B cell (primary cell): ENCODE data around the gene PRR33.

Experiments
- EZH2 ChIP-seq: IDR thresholded peaks from 2 replicates; pipeline ENCODE4 v1.6.1; 2012; ENCODE audit warnings: borderline replicate concordance, low read depth, mild to moderate bottlenecking, moderate library complexity, low read length; ENCODE audit not compliant: insufficient read depth, poor library complexity, severe bottlenecking
- TF ChIP-seq, protein P1 (sequence below): fragments of 200-600 bp; IDR thresholded peaks from one replicate; pipeline ENCODE4 v1.8.0; 2022; ENCODE audit warnings: antibody characterized with exemption, mild to moderate bottlenecking

DNA sequence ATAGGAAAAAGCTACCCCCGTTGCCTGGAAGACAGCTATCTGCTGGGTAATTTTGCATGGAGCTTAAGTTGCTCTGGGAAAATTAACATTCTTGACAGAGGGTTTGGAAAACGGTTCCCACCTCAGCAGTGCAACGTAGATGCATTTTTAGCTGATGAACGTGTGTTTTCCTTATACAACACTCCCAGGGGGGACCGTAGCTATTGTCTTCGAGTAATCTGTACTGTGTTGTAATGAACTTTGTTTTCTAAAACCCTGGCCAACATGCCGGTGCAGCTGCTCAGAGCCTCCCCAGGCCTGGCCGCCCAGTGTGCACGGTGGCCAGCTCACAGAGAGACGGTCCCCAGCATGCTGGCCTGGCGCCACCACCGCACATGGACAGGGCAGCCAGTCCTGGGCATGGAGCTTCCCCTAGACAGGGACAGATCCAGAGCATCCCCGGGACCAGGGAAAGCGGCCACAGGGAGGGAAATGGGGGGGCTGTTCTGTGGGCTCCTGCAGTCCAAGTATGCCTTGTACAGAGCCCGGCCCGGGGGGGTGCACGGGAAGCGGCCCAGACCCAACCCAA is 30.0 kb upstream of the PRR33 start:
- TF ChIP-seq, protein P1, sequence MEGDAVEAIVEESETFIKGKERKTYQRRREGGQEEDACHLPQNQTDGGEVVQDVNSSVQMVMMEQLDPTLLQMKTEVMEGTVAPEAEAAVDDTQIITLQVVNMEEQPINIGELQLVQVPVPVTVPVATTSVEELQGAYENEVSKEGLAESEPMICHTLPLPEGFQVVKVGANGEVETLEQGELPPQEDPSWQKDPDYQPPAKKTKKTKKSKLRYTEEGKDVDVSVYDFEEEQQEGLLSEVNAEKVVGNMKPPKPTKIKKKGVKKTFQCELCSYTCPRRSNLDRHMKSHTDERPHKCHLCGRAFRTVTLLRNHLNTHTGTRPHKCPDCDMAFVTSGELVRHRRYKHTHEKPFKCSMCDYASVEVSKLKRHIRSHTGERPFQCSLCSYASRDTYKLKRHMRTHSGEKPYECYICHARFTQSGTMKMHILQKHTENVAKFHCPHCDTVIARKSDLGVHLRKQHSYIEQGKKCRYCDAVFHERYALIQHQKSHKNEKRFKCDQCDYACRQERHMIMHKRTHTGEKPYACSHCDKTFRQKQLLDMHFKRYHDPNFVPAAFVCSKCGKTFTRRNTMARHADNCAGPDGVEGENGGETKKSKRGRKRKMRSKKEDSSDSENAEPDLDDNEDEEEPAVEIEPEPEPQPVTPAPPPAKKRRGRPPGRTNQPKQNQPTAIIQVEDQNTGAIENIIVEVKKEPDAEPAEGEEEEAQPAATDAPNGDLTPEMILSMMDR = no peak
- no peak for TF ChIP-seq EZH2
